Measurements from ENCODE around the gene KCTD1.
A peak's percentile ranks its signal among the peaks of the same experiment; 100 is the strongest.

- peak; percentile 62 for TF ChIP-seq CTCF (IDR thresholded peaks at IDR 0.05)
- TF ChIP-seq ZFX (IDR thresholded peaks at IDR 0.05; ENCODE audit: borderline replicate concordance), result no peak
Observed at GRCh38 chr18:26468931-26469340, 79.4 kb downstream of the KCTD1 start.
